Measurements from ENCODE around the gene IFT27. TPM values are rescaled to one million over a fixed set of nuclear protein-coding genes. Genes with fewer than 3 reads are reported as not detected.

Gene IFT27
- polyA plus RNA-seq, 1 donor (not counting 4 experiments of a cell fraction or from before 2014, with no cell fraction given): 18.5 TPM

DNA sequence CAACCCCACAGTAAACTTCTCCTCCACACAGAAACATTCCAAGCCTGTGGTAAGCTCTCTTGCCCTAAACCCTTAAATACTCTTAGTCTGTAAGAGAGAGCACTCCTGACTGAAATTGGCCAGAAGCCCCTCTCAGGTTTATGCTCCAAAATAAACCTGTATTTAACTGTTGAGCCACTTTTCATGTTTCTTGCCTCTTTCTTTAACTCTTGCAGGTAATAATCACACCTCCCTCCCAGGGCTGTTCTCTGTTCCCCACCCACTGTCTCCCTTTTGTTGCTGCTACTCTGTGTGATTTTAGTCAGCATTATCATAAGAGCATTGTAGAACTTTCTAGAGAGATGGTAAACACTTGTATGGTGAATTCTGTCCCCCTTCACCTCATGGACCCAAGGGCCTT lies 2.1 kb upstream of the IFT27 start:
- Histone ChIP-seq H3K79me2 (ENCODE audit: control insufficient read depth, insufficient read depth, low read length) (peaks cover 4% of the 10 kb centered on the region), H3K4me2 (ENCODE audit: control insufficient read depth, extremely low read depth, insufficient read depth, low read depth, low read length) (no peak overlapping the region), H3K36me3 (ENCODE audit: control insufficient read depth in 2 of 2, extremely low read depth in 1 of 2, insufficient read depth in 2 of 2, low read length in 2 of 2) (no peaks in the 10 kb centered on the region), H4K20me1 (ENCODE audit: control insufficient read depth, extremely low read depth, insufficient read depth, low read length) (no peaks in the 10 kb centered on the region), H2AFZ (ENCODE audit: control insufficient read depth, low read length) (no peak overlapping the region), H3K9ac (ENCODE audit: control insufficient read depth, extremely low read depth, insufficient read depth, low read length) (no peak overlapping the region), H3K27me3 (ENCODE audit: control insufficient read depth, extremely low read depth, insufficient read depth, low read length) (no peaks in the 10 kb centered on the region), H3K9me3 (ENCODE audit: control insufficient read depth, low read depth, low read length) (no peaks in the 10 kb centered on the region), H3K27ac (ENCODE audit: control insufficient read depth, insufficient read depth, low read length) (no peak overlapping the region), H3K9me1 (ENCODE audit: control insufficient read depth, extremely low read depth, insufficient read depth, low read length) (peaks cover 4% of the 10 kb centered on the region), H3K4me3 (ENCODE audit: control insufficient read depth in 2 of 3, extremely low read depth in 1 of 3, insufficient read depth in 2 of 3, low read depth in 1 of 3, low read length in 3 of 3) (no peak overlapping the region), H3K4me1 (ENCODE audit: control insufficient read depth, extremely low read depth, insufficient read depth, low read length) (peaks cover 16% of the 10 kb centered on the region)
- no peak for FAIRE-seq
- TF ChIP-seq, protein P1, sequence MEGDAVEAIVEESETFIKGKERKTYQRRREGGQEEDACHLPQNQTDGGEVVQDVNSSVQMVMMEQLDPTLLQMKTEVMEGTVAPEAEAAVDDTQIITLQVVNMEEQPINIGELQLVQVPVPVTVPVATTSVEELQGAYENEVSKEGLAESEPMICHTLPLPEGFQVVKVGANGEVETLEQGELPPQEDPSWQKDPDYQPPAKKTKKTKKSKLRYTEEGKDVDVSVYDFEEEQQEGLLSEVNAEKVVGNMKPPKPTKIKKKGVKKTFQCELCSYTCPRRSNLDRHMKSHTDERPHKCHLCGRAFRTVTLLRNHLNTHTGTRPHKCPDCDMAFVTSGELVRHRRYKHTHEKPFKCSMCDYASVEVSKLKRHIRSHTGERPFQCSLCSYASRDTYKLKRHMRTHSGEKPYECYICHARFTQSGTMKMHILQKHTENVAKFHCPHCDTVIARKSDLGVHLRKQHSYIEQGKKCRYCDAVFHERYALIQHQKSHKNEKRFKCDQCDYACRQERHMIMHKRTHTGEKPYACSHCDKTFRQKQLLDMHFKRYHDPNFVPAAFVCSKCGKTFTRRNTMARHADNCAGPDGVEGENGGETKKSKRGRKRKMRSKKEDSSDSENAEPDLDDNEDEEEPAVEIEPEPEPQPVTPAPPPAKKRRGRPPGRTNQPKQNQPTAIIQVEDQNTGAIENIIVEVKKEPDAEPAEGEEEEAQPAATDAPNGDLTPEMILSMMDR (optimal IDR thresholded peaks at IDR 0.05 in 1 of 3, IDR thresholded peaks at IDR 0.05 in 1 of 3, conservative IDR thresholded peaks at IDR 0.05 in 1 of 3; ENCODE audit: extremely low read depth in 1 of 3, insufficient read depth in 2 of 3, low read length in 3 of 3): no peak
- TF ChIP-seq EZH2 (IDR thresholded peaks at IDR 0.05; ENCODE audit: low read length): no peak
- DNase-seq (ENCODE audit: low read depth, low spot score): no peak
- dilution Hi-C loops (cut with MboI; ENCODE audit: extremely low pct_ligation_motif_present, low sequenced_read_pairs): loop anchor here (10.0 kb wide), 1 partner anchor 57 kb away; no protein-coding TSS in a partner anchor

DNA sequence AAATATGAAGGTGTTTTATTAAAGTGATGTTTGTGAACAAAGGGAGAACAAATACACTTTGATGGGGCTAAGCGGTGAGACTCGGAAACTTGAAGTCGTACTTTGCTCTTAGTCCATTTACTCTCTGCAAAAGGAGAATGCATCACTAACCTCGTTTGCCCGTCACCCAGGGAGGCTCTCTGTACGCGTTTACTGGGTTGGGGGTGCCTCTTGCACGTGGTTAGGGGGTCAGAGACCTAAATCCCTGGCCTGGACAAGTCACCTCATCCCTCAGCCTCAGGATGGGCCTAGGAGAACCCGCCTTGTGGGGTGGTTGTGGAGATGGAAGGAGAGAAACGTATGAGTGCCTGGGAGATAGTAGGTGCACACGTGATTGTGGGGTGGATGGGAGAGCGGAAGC lies 803 bp upstream of the IFT27 start:
- TF ChIP-seq EZH2 (IDR thresholded peaks at IDR 0.05; ENCODE audit: low read length): no peak
- TF ChIP-seq, protein P1 (optimal IDR thresholded peaks at IDR 0.05 in 1 of 3, IDR thresholded peaks at IDR 0.05 in 1 of 3, conservative IDR thresholded peaks at IDR 0.05 in 1 of 3; ENCODE audit: extremely low read depth in 1 of 3, insufficient read depth in 2 of 3, low read length in 3 of 3): no peak
- dilution Hi-C loops (cut with MboI; ENCODE audit: extremely low pct_ligation_motif_present, low sequenced_read_pairs): loop anchor here (10.0 kb wide), 1 partner anchor 58 kb away; no protein-coding TSS in a partner anchor

More for the DNA sequence above, 803 bp upstream of the IFT27 start:
- Histone ChIP-seq H4K20me1 (ENCODE audit: control insufficient read depth, extremely low read depth, insufficient read depth, low read length) (no peaks in the 10 kb centered on the region), H3K79me2 (ENCODE audit: control insufficient read depth, insufficient read depth, low read length) (peaks cover 4% of the 10 kb centered on the region), H3K9ac (ENCODE audit: control insufficient read depth, extremely low read depth, insufficient read depth, low read length) (no peak overlapping the region), H3K27ac (ENCODE audit: control insufficient read depth, insufficient read depth, low read length) (no peak overlapping the region), H3K4me1 (ENCODE audit: control insufficient read depth, extremely low read depth, insufficient read depth, low read length) (peaks cover 13% of the 10 kb centered on the region), H3K9me1 (ENCODE audit: control insufficient read depth, extremely low read depth, insufficient read depth, low read length) (peaks cover 4% of the 10 kb centered on the region), H3K36me3 (ENCODE audit: control insufficient read depth in 2 of 2, extremely low read depth in 1 of 2, insufficient read depth in 2 of 2, low read length in 2 of 2) (no peaks in the 10 kb centered on the region), H3K4me3 (ENCODE audit: control insufficient read depth in 2 of 3, extremely low read depth in 1 of 3, insufficient read depth in 2 of 3, low read depth in 1 of 3, low read length in 3 of 3) (peak overlapping the region in 2 of 3 experiments; percentile 9 to 43), H3K9me3 (ENCODE audit: control insufficient read depth, low read depth, low read length) (no peaks in the 10 kb centered on the region), H3K27me3 (ENCODE audit: control insufficient read depth, extremely low read depth, insufficient read depth, low read length) (no peaks in the 10 kb centered on the region), H2AFZ (ENCODE audit: control insufficient read depth, low read length) (peak overlapping the region; percentile 25), H3K4me2 (ENCODE audit: control insufficient read depth, extremely low read depth, insufficient read depth, low read depth, low read length) (peak overlapping the region; percentile 77)
- FAIRE-seq (no peak), DNase-seq (ENCODE audit: low read depth, low spot score) (no peak)
